ENCODE results near the gene AGBL4. TPM values are rescaled to one million over a fixed set of nuclear protein-coding genes. Genes with fewer than 3 reads are reported as not detected.

Gene AGBL4
- total RNA-seq, 2 experiments from 2014 or later, result not detected

- CTCF ChIA-PET, result interaction anchor here (0.7 kb wide), 1 partner anchor 45 kb away, joined by 4 read pairs; no protein-coding TSS in a partner anchor
These were observed 1361.9 kb downstream of the AGBL4 start for GRCh38 chr1:48661726-48662463.

DNA sequence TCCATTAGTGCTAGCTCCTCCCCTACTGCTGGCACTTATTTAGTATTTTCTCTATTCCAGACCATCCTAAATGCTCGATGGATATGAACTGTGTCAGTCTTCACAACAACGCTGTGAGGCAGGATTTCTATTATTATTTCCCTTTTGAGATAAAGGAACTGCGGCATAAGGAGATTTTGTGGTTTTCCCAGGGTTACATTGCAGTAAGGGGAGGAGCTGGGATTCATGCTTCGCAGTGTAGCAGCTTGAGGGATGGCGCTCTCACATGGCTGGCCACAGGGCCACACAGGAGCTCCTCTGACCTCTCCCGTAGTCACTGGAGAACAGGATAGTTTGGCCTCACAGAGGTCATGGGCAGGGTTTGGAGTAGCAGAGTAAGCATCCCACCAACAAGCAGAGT is 1364.0 kb downstream of the AGBL4 start:
- H3K27ac Mint-ChIP-seq, result no peak overlapping the region
- ATAC-seq (no peak), DNase-seq (no peak)
- H3K36me3 Mint-ChIP-seq (ENCODE audit: low read depth), result no peaks in the 10 kb centered on the region
- intact Hi-C loops (cut with DNase I, micrococcal nuclease), result no loop called here
- H3K27me3 Mint-ChIP-seq, result peaks cover 7% of the 10 kb centered on the region
- H3K4me3 Mint-ChIP-seq, result no peak overlapping the region
- H3K9me3 Mint-ChIP-seq (ENCODE audit: low read depth), result no peaks in the 10 kb centered on the region
- POLR2A ChIA-PET, result no interaction called here
- H3K4me1 Mint-ChIP-seq, result no peaks in the 10 kb centered on the region
- CTCF ChIA-PET, result no interaction called here

More at GRCh38 chr1:48661726-48662463, 1361.9 kb downstream of the AGBL4 start:
- intact Hi-C loops (cut with DNase I, micrococcal nuclease), result no loop called here
- Mint-ChIP-seq H3K36me3 (ENCODE audit: low read depth) (no peaks in the 10 kb centered on the region), H3K27ac (no peak overlapping the region), H3K4me1 (no peaks in the 10 kb centered on the region), H3K27me3 (peaks cover 7% of the 10 kb centered on the region), H3K9me3 (ENCODE audit: low read depth) (no peaks in the 10 kb centered on the region), H3K4me3 (no peak overlapping the region)
- no peak for DNase-seq
- no peak for ATAC-seq
- POLR2A ChIA-PET, result no interaction called here

GRCh38 chr1:48657413-48657812 is 1366.3 kb downstream of the AGBL4 start:
- ATAC-seq (no peak), DNase-seq (no peak)
- Mint-ChIP-seq H3K36me3 (ENCODE audit: low read depth) (no peaks in the 10 kb centered on the region), H3K27me3 (peaks cover 5% of the 10 kb centered on the region), H3K4me1 (no peaks in the 10 kb centered on the region), H3K4me3 (no peak overlapping the region), H3K27ac (no peak overlapping the region), H3K9me3 (ENCODE audit: low read depth) (no peaks in the 10 kb centered on the region)
- intact Hi-C loops (cut with DNase I, micrococcal nuclease), result no loop called here
- CTCF ChIA-PET, result interaction anchor here (1.1 kb wide), 1 partner anchor 20 kb away, joined by 4 read pairs; no protein-coding TSS in a partner anchor
- POLR2A ChIA-PET, result no interaction called here

GRCh38 chr1:48654606-48655210 is 1369.0 kb downstream of the AGBL4 start:
- no peaks in the 10 kb centered on the region for H3K36me3 Mint-ChIP-seq (ENCODE audit: low read depth)
- H3K9me3 Mint-ChIP-seq (ENCODE audit: low read depth), result no peaks in the 10 kb centered on the region
- no peaks in the 10 kb centered on the region for H3K4me1 Mint-ChIP-seq
- no peak overlapping the region for H3K27ac Mint-ChIP-seq
- ChIA-PET POLR2A (no interaction called here), CTCF (no interaction called here)
- intact Hi-C loops (cut with DNase I, micrococcal nuclease), result no loop called here
- no peak for ATAC-seq
- H3K4me3 Mint-ChIP-seq, result no peak overlapping the region
- no peak for DNase-seq
- H3K27me3 Mint-ChIP-seq, result peaks cover 3% of the 10 kb centered on the region

DNA sequence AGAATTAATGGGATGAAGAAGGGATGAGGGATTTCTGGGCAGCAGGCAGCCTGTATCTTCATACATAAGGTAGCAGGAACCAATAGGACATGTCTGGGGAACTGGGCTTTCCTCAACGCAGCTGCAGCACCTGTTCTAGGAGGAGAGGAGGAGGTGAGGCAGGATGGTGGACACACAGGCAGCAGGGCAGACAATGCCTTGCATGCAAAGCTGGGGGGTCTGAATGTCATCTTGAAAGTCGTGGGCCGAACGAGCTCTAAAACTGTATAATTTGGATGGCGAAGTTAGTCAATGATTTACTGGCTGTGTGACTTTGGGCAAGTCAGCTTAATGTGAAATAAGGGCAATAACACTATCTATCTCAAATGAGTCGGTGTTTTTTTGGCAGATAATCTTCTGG is 1371.4 kb downstream of the AGBL4 start:
- Mint-ChIP-seq H3K4me1 (no peaks in the 10 kb centered on the region), H3K27me3 (peaks cover 5% of the 10 kb centered on the region), H3K4me3 (no peak overlapping the region), H3K27ac (no peak overlapping the region), H3K9me3 (ENCODE audit: low read depth) (no peaks in the 10 kb centered on the region), H3K36me3 (ENCODE audit: low read depth) (no peaks in the 10 kb centered on the region)
- DNase-seq (no peak), ATAC-seq (no peak)
- CTCF ChIA-PET, result interaction anchor here (0.8 kb wide), 1 partner anchor 83 kb away, joined by 3 read pairs; no protein-coding TSS in a partner anchor
- intact Hi-C loops (cut with DNase I, micrococcal nuclease), result no loop called here
- POLR2A ChIA-PET, result no interaction called here

GRCh38 chr1:48649880-48650279 is 1373.9 kb downstream of the AGBL4 start:
- no peak for ATAC-seq
- CTCF ChIA-PET, result interaction anchor here (0.7 to 1.3 kb wide), 2 partner anchors 28 to 116 kb away, joined by 3 read pairs; no protein-coding TSS in a partner anchor
- H3K36me3 Mint-ChIP-seq (ENCODE audit: low read depth), result no peaks in the 10 kb centered on the region

GRCh38 chr1:48645883-48646282 is 1377.9 kb downstream of the AGBL4 start:
- ATAC-seq, result no peak
- Mint-ChIP-seq H3K27ac (no peak overlapping the region), H3K4me1 (no peaks in the 10 kb centered on the region), H3K36me3 (ENCODE audit: low read depth) (no peaks in the 10 kb centered on the region), H3K27me3 (peaks cover 18% of the 10 kb centered on the region), H3K9me3 (ENCODE audit: low read depth) (no peaks in the 10 kb centered on the region), H3K4me3 (no peak overlapping the region)
- ChIA-PET CTCF (interaction anchor here (0.6 kb wide), 1 partner anchor 18 kb away, joined by 3 read pairs; no protein-coding TSS in a partner anchor), POLR2A (no interaction called here)
- intact Hi-C loops (cut with DNase I, micrococcal nuclease), result no loop called here
- DNase-seq, result no peak

More at GRCh38 chr1:48649880-48650279, 1373.9 kb downstream of the AGBL4 start:
- Mint-ChIP-seq H3K27me3 (peaks cover 9% of the 10 kb centered on the region), H3K9me3 (ENCODE audit: low read depth) (no peaks in the 10 kb centered on the region), H3K27ac (no peak overlapping the region), H3K4me1 (no peaks in the 10 kb centered on the region), H3K4me3 (no peak overlapping the region)
- DNase-seq, result no peak
- intact Hi-C loops (cut with DNase I, micrococcal nuclease), result no loop called here
- POLR2A ChIA-PET, result no interaction called here

GRCh38 chr1:48644905-48645605 is 1378.7 kb downstream of the AGBL4 start:
- POLR2A ChIA-PET, result no interaction called here
- intact Hi-C loops (cut with DNase I, micrococcal nuclease), result no loop called here
- CTCF ChIA-PET, result interaction anchor here (0.6 kb wide), 1 partner anchor 19 kb away, joined by 3 read pairs; no protein-coding TSS in a partner anchor
- no peaks in the 10 kb centered on the region for H3K36me3 Mint-ChIP-seq (ENCODE audit: low read depth)
- H3K27ac Mint-ChIP-seq, result no peak overlapping the region
- DNase-seq, result no peak
- no peaks in the 10 kb centered on the region for H3K4me1 Mint-ChIP-seq
- no peak overlapping the region for H3K4me3 Mint-ChIP-seq
- ATAC-seq, result no peak
- H3K9me3 Mint-ChIP-seq (ENCODE audit: low read depth), result no peaks in the 10 kb centered on the region
- H3K27me3 Mint-ChIP-seq, result peaks cover 18% of the 10 kb centered on the region

GRCh38 chr1:48644190-48644900 is 1379.4 kb downstream of the AGBL4 start:
- no peak overlapping the region for H3K27ac Mint-ChIP-seq
- intact Hi-C loops (cut with DNase I, micrococcal nuclease), result no loop called here
- no peaks in the 10 kb centered on the region for H3K36me3 Mint-ChIP-seq (ENCODE audit: low read depth)
- H3K4me1 Mint-ChIP-seq, result no peaks in the 10 kb centered on the region
- H3K9me3 Mint-ChIP-seq (ENCODE audit: low read depth), result no peaks in the 10 kb centered on the region
- ChIA-PET POLR2A (no interaction called here), CTCF (no interaction called here)
- peaks cover 16% of the 10 kb centered on the region for H3K27me3 Mint-ChIP-seq
- no peak for ATAC-seq
- no peak for DNase-seq
- H3K4me3 Mint-ChIP-seq, result no peak overlapping the region

DNA sequence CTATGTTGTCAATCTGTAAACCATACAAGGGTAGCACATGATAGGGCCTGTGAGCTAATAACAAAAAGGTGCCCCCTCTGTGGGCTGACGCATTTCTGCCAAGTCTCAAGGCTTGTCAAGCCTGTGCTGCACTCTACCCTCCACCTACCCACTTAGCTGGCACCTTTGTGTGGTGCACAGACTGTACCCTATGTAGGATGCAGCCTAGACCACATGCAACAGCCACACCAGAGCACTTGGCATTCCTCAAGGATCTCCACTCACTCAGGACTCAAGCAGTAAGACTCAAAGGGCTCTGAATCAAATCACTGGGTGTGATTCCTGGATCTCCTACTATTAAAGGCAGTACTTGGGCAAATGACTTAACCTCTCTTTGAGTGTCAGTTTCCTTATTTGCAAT is 1380.6 kb downstream of the AGBL4 start:
- peaks cover 16% of the 10 kb centered on the region for H3K27me3 Mint-ChIP-seq

GRCh38 chr1:48640836-48641492 is 1382.8 kb downstream of the AGBL4 start:
- Mint-ChIP-seq H3K27ac (no peak overlapping the region), H3K4me3 (no peak overlapping the region), H3K27me3 (peaks cover 18% of the 10 kb centered on the region), H3K36me3 (ENCODE audit: low read depth) (no peaks in the 10 kb centered on the region), H3K9me3 (ENCODE audit: low read depth) (no peaks in the 10 kb centered on the region), H3K4me1 (no peaks in the 10 kb centered on the region)
- ChIA-PET POLR2A (no interaction called here), CTCF (interaction anchor here (0.6 kb wide), 1 partner anchor 538 kb away, joined by 3 read pairs; no protein-coding TSS in a partner anchor)
- intact Hi-C loops (cut with DNase I, micrococcal nuclease), result no loop called here
- no peak for ATAC-seq
- DNase-seq, result no peak

More for the DNA sequence above, 1380.6 kb downstream of the AGBL4 start:
- POLR2A ChIA-PET, result no interaction called here
- CTCF ChIA-PET, result interaction anchor here (1.0 kb wide), 1 partner anchor 14 kb away, joined by 3 read pairs; no protein-coding TSS in a partner anchor
- intact Hi-C loops (cut with DNase I, micrococcal nuclease), result no loop called here
- Mint-ChIP-seq H3K27ac (no peak overlapping the region), H3K9me3 (ENCODE audit: low read depth) (no peaks in the 10 kb centered on the region), H3K4me3 (no peak overlapping the region), H3K4me1 (no peaks in the 10 kb centered on the region), H3K36me3 (ENCODE audit: low read depth) (no peaks in the 10 kb centered on the region)
- no peak for ATAC-seq
- no peak for DNase-seq

All from activated CD4-positive, alpha-beta T cell treated with anti-CD3 and anti-CD28 coated beads for 36 hours (primary cell).